GM20431 (cell line): ENCODE measurements around the gene TMEM132E.

Experiments used
- in situ Hi-C: fragments of 300-500 bp; cut with MseI, MboI; formaldehyde crosslinking; loops from one replicate; pipeline ENCODE4 v1.15.0; 2020; ENCODE audit warnings: low sequenced_read_pairs; ENCODE audit not compliant: unreplicated experiment

Gene TMEM132E

DNA sequence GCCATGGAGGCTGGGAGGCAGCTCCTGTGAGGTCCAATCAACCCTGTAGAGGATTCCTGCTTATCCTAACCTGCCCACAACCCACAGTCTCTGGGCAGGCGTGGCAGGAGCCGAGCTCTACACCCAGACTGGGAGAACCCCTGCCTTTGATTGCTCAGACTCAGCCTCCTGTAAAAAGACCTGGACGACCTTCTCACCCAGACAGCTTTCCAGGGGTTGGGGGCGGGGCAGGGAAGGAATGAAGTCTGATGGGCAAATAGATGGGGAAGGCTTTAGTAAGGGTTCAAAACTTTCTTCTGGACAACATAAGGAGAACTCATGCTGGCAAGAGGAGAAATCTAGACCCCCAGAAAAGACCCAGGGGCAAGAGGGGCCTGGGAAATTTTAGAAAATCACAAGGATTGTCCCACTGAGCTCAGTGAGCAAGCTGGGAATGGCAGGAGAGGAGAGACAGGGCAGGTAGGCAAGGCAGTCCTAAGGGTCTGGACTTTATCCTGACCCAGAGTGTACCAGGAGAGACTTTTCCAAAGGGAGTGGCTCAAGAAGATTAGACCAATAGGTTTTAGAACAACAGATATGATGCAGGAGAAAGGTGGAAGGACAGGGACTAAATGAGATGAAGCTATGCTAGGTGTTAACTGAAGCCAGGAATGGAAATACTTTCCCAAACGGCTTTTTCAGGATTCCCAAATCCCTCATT lies 70.8 kb downstream of the TMEM132E start:
- in situ Hi-C loops = no loop called here

- in situ Hi-C loops = no loop called here
Measured at GRCh38 chr17:34651402-34651811, 72.0 kb downstream of the TMEM132E start.

DNA sequence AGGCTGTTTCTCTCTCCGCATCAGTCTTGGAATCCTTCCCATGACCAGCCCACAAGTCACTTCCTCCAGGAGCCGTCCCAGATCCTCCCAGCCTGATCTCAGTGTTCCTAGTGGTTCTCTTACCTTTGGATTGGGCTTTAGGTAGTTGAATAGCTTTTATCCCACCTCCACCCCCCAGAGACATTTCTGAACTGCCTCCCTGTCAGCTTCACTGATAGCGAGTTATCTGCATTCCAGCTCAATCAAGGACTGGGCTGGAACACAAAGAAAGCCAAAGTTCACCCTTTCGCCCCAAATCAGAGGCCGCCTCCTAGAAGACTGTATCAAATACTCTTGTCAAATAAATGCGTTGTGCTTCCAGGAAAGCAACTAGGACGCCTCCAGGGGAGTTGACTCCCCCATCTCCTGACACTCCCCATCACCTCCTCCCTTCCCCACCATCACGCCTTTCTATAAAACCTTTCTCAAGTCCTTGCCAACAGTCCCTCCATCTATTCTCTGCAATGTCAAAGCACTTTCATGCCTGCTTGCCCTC lies 72.7 kb downstream of the TMEM132E start:
- in situ Hi-C loops = no loop called here

- in situ Hi-C loops = no loop called here
Measured at GRCh38 chr17:34653511-34653910, 74.1 kb downstream of the TMEM132E start.

GRCh38 chr17:34654276-34654880 lies 75.0 kb downstream of the TMEM132E start:
- in situ Hi-C loops = no loop called here

GRCh38 chr17:34654881-34655276 lies 75.5 kb downstream of the TMEM132E start:
- in situ Hi-C loops = no loop called here

GRCh38 chr17:34656801-34657200 lies 77.4 kb downstream of the TMEM132E start:
- in situ Hi-C loops = no loop called here

GRCh38 chr17:34658811-34659560 lies 79.6 kb downstream of the TMEM132E start:
- in situ Hi-C loops = no loop called here

DNA sequence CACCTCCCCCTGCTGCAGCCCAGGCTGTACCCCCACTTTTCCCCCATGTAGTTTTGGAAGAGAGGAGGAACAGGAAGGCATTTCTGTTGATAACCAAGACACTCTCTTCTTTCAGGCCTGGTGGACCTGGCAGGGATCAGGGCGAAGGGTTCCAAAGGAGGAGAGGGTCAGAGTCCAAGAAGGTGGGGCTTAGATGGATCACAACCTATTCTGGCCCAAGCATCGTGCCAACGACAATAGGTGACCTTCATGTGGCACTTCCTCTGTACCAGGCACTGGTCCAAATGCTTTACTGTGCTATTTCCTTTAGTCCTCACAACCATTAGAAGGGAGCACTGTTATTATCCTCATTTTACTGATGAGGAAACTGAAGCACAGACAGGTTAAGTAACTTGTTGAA lies 84.3 kb downstream of the TMEM132E start:
- in situ Hi-C loops = no loop called here

GRCh38 chr17:34665150-34665806 lies 85.9 kb downstream of the TMEM132E start:
- in situ Hi-C loops = no loop called here

DNA sequence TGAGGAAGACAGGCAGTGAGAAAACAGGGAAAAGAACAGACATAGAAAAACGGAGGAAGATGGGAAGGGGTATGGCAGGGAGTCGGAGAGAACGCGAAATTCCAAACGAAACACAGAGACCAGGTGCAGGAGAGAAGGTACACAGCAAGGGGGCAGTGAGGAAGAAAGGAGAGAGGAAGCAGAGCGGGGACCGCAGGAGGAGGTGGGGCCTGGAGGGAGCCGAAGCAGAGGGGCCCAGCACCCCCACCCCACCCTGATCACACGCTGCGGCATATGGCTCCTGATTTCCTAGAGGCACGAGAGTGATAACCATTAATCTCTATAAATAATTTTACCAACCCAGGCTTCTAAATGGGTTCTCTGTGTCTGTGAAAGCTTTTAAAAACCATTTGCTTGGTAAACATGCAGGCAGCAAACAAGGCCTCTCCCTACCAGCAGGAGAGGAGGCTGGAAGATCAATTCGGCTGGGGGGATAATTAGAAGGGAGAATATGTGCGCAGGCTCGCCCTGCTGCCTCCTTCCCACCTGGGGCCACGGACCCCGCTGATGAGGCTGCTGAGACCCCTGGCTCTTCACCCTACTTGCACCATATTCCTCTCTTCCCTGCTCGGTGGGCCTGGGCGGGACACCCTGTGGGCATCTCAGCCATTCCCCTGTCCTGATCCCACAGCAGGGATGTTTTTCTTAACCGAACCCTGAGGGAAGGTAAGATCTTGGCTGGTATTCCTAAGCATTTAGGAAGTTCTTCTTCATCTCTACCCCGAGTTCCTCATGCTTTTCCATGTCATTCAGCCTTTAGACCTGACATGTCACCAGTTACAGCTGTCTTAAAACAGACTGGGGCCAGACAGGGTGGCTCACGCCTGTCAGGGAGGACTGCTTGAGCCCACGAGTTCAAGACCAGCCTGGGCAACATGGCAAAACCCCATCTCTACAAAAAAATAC lies 86.7 kb downstream of the TMEM132E start:
- in situ Hi-C loops = no loop called here

GRCh38 chr17:34667656-34668055 lies 88.3 kb downstream of the TMEM132E start:
- in situ Hi-C loops = no loop called here

DNA sequence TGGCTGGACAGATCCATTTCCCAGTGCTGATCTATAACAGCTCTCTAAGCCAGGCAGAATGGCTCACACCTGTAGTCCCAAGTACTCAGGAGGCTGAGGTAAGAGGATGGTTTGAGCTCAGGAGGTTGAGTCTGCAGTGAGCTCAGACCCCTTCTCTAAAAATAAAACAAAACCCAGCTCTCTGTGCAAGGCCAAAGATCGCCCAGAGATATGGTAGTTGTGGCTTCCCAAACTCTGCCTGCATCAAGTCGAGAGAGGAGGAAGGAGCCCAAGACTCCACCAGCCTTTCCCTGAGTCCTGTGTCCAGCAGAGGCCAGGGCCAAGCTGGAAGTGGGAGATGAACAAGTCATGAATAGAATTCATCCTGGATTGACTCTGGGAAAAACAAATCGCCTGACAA lies 88.8 kb downstream of the TMEM132E start:
- in situ Hi-C loops = no loop called here

DNA sequence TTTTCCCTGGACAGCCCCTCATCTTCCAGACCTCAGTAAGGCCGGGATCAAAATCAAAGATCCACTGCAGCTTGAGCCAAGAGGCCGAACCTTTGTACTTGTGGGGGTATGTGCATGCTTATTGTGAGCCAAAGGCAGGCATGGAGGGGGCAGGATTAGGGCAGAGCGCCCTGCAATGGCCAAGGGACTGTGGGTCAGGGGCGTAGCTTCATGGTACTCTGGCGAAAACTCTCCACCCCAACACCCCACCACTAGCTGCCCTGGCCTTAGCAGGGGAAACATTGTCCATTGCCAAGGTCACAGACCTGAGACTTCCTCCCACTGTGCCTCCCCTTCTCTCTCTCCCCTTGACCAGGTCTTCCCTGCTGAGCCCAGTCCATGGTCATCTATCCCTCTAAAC lies 90.1 kb downstream of the TMEM132E start:
- in situ Hi-C loops = no loop called here

DNA sequence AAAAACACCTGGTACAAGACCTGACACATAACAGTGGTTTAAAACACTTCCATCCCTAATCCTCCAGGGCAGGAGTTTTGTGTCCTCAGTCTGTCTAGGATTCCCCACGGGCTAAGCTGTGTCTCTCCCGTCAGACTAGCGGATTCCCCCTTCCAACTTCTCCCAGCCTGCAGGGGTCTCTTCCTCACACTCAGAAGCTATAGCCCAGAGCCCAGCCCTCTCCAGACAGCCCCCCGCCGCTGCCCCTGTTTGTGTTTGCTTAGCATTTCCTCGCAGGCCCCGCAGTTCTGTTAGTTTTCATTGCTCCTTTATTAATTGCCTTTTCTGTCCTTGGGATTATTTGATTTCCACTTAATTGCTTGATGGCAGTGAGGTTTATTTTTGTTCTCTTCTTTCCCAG lies 91.2 kb downstream of the TMEM132E start:
- in situ Hi-C loops = no loop called here

DNA sequence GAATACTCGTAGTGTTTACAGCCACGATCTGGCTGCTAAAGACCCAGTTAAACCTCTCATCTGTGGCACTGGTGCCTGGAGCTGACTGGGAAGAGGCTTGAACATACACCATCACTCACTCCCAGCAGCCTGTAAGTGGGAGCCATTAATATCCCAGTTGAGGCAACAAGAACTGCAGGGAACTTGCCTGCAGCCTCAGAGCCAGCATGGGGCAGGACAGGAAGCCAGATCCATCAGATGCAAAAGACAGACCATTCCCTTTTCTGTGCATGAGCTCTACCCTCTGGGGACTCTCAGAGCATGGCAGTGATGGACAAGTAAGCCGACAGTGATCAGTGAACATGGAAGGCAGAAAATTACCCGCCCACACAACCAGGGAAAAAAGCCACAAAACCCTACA lies 91.8 kb downstream of the TMEM132E start:
- in situ Hi-C loops = no loop called here

- in situ Hi-C loops = no loop called here
Measured at GRCh38 chr17:34672176-34672785, 92.9 kb downstream of the TMEM132E start.

- in situ Hi-C loops = no loop called here
Measured at GRCh38 chr17:34673516-34673915, 94.1 kb downstream of the TMEM132E start.
